ENCODE data around the gene NEK7. TPM values are rescaled to one million over a fixed set of nuclear protein-coding genes. Genes with fewer than 3 reads are reported as not detected.

Gene NEK7
- total and polyA plus RNA-seq, 9 of the 15 experiments (the other 6 are each of a cell fraction or from before 2014, with no cell fraction given): 8.5 to 37.3 (median 27.7) TPM

DNA sequence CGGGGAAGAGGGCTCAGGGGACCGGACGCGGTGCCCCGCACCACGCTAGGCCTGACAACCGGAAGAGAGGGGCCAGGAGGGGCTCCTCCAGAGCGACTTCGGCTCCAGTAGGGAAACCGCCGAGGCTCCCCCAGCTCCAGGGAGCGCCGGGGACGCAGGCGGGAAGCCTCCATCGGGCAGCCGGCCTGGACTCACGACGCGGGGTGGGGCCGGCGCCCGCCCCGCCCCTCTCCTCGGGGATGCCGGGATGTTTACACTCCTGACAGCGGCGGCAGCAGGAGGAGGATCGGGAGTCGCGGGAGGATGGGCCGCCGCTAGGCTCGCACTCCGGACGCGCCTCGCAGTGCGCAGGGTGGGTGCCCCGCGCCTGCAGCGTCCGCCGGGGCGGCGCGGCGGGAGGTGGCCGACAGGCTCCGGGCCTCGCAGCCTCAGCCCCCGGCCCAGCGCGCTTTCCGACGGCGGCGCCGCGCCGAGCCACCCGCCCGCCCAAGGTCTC lies at the start of gene NEK7 (continued):
- TF ChIP-seq, protein P1, sequence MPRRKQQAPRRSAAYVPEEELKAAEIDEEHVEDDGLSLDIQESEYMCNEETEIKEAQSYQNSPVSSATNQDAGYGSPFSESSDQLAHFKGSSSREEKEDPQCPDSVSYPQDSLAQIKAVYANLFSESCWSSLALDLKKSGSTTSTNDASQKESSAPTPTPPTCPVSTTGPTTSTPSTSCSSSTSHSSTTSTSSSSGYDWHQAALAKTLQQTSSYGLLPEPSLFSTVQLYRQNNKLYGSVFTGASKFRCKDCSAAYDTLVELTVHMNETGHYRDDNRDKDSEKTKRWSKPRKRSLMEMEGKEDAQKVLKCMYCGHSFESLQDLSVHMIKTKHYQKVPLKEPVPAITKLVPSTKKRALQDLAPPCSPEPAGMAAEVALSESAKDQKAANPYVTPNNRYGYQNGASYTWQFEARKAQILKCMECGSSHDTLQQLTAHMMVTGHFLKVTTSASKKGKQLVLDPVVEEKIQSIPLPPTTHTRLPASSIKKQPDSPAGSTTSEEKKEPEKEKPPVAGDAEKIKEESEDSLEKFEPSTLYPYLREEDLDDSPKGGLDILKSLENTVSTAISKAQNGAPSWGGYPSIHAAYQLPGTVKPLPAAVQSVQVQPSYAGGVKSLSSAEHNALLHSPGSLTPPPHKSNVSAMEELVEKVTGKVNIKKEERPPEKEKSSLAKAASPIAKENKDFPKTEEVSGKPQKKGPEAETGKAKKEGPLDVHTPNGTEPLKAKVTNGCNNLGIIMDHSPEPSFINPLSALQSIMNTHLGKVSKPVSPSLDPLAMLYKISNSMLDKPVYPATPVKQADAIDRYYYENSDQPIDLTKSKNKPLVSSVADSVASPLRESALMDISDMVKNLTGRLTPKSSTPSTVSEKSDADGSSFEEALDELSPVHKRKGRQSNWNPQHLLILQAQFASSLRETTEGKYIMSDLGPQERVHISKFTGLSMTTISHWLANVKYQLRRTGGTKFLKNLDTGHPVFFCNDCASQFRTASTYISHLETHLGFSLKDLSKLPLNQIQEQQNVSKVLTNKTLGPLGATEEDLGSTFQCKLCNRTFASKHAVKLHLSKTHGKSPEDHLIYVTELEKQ (CRISPR knock-in tag; IDR thresholded peaks at IDR 0.05): no peak
- TF ChIP-seq ZNF174 (CRISPR knock-in tag; IDR thresholded peaks at IDR 0.05) (no peak), PCBP2 (IDR thresholded peaks at IDR 0.05; ENCODE audit: low read depth, low read length, poor library complexity, severe bottlenecking) (no peak), MED1 (CRISPR knock-in tag; IDR thresholded peaks at IDR 0.05; ENCODE audit: borderline replicate concordance) (no peak), ZNF175 (CRISPR knock-in tag; IDR thresholded peaks at IDR 0.05; ENCODE audit: low read depth) (no peak), FOXJ2 (tag; IDR thresholded peaks at IDR 0.05) (peak; percentile 89), ZNF311 (CRISPR knock-in tag; IDR thresholded peaks at IDR 0.05) (no peak), SRSF7 (optimal IDR thresholded peaks at IDR 0.05; ENCODE audit: low read depth, low read length) (no peak), KDM5B (IDR thresholded peaks at IDR 0.05; ENCODE audit: insufficient replicate concordance, low read depth, low read length) (peak; percentile 93), CREBBP (IDR thresholded peaks at IDR 0.05; ENCODE audit: low read depth, low read length) (no peak), LEF1 (IDR thresholded peaks at IDR 0.05) (no peak), PURB (CRISPR knock-in tag; IDR thresholded peaks at IDR 0.05; ENCODE audit: low read depth) (no peak), ZNF76 (CRISPR knock-in tag; IDR thresholded peaks at IDR 0.05; ENCODE audit: borderline replicate concordance) (no peak), EP400 (IDR thresholded peaks at IDR 0.05) (no peak), HMG20A (CRISPR knock-in tag; conservative IDR thresholded peaks at IDR 0.05) (no peak), HDAC3 (IDR thresholded peaks at IDR 0.05; ENCODE audit: borderline replicate concordance, partially characterized antibody) (no peak), KLF13 (tag; IDR thresholded peaks at IDR 0.05; ENCODE audit: borderline replicate concordance, low read depth) (peak; percentile 71; the same call in 1 of the 2 replicates), RBM25 (IDR thresholded peaks at IDR 0.05; ENCODE audit: low read depth, low read length, severe bottlenecking) (no peak), MTA3 (IDR thresholded peaks at IDR 0.05; ENCODE audit: borderline replicate concordance) (no peak)
- TF ChIP-seq, protein P2, sequence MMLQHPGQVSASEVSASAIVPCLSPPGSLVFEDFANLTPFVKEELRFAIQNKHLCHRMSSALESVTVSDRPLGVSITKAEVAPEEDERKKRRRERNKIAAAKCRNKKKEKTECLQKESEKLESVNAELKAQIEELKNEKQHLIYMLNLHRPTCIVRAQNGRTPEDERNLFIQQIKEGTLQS (IDR thresholded peaks at IDR 0.05): no peak
- TF ChIP-seq, protein P2 (CRISPR knock-in tag; conservative IDR thresholded peaks at IDR 0.05): no peak
- TF ChIP-seq, protein P3, sequence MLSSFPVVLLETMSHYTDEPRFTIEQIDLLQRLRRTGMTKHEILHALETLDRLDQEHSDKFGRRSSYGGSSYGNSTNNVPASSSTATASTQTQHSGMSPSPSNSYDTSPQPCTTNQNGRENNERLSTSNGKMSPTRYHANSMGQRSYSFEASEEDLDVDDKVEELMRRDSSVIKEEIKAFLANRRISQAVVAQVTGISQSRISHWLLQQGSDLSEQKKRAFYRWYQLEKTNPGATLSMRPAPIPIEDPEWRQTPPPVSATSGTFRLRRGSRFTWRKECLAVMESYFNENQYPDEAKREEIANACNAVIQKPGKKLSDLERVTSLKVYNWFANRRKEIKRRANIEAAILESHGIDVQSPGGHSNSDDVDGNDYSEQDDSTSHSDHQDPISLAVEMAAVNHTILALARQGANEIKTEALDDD (IDR thresholded peaks at IDR 0.05): no peak
- TF ChIP-seq, protein P4, sequence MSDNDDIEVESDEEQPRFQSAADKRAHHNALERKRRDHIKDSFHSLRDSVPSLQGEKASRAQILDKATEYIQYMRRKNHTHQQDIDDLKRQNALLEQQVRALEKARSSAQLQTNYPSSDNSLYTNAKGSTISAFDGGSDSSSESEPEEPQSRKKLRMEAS (CRISPR knock-in tag; IDR thresholded peaks at IDR 0.05): no peak
